ENCODE data around the gene RNF213. TPM values are rescaled to one million over a fixed set of nuclear protein-coding genes. Genes with fewer than 3 reads are reported as not detected.

The RNF213 gene
- total and polyA plus RNA-seq, 2 of the 8 experiments (the other 6 are each of a cell fraction or from before 2014, with no cell fraction given) = 33.8 to 62.8 TPM

GRCh38 chr17:80429356-80430275 is 169.0 kb downstream of the RNF213 start:
- Histone ChIP-seq H4K91ac (replicated peaks; ENCODE audit: insufficient read length, low read length) (no peak overlapping the region), H3K36me3 (ENCODE audit: control insufficient read depth in 2 of 4, insufficient read depth in 4 of 4, low read length in 3 of 4) (no peaks in the 10 kb centered on the region; a peak in 1 of 8 replicates), H3K14ac (ENCODE audit: insufficient read length) (no peak overlapping the region), H3K27me3 (replicated peaks in 1 of 4; ENCODE audit: control insufficient read depth in 3 of 4, extremely low read depth in 1 of 4, insufficient read depth in 3 of 4, low read length in 3 of 4) (no peaks in the 10 kb centered on the region; a peak in 1 of 7 replicates), H3K9ac (replicated peaks in 1 of 4; ENCODE audit: extremely low read depth in 1 of 4, low read depth in 3 of 4, low read length in 3 of 4) (no peak overlapping the region), H2AK5ac (ENCODE audit: low read depth, low read length) (no peak overlapping the region), H3K79me1 (ENCODE audit: low read depth, low read length) (no peaks in the 10 kb centered on the region), H3K18ac (ENCODE audit: extremely low read depth, low read length) (no peak overlapping the region), H4K8ac (ENCODE audit: extremely low read depth, insufficient read depth, low read length) (no peak overlapping the region), H3K4me2 (ENCODE audit: insufficient read depth in 1 of 2, low read depth in 2 of 2, low read length in 2 of 2) (no peak overlapping the region), H4K20me1 (replicated peaks in 1 of 2; ENCODE audit: control insufficient read depth in 1 of 2, insufficient read depth in 2 of 2, low read length in 2 of 2) (peaks cover 0 to 2% of the 10 kb centered on the region in 2 experiments), H2BK15ac (ENCODE audit: low read length) (no peak overlapping the region), H3K56ac (replicated peaks; ENCODE audit: insufficient read length, low read depth, low read length) (no peak overlapping the region), H4K5ac (ENCODE audit: insufficient read length, low read depth, low read length) (no peak overlapping the region), H3K4me3 (ENCODE audit: extremely low read depth in 1 of 4, insufficient read depth in 2 of 4, low read depth in 3 of 4, low read length in 4 of 4) (no peak overlapping the region), H3K9me3 (ENCODE audit: insufficient read depth in 2 of 2, low read depth in 1 of 2, low read length in 1 of 2) (no peaks in the 10 kb centered on the region), H2BK12ac (ENCODE audit: low read depth, low read length) (no peak overlapping the region), H2BK5ac (ENCODE audit: low read depth, low read length) (no peak overlapping the region), H3K79me2 (ENCODE audit: control insufficient read depth in 1 of 2, insufficient read depth in 2 of 2, low read length in 2 of 2) (no peaks in the 10 kb centered on the region), H2BK20ac (ENCODE audit: low read length) (no peak overlapping the region), H3K23ac (ENCODE audit: insufficient read length) (no peak overlapping the region), H3K27ac (ENCODE audit: low read depth, low read length) (no peak overlapping the region), H3K4ac (replicated peaks; ENCODE audit: insufficient read length, low read depth, low read length) (no peak overlapping the region), H2AFZ (ENCODE audit: low read length) (no peak overlapping the region), H3K4me1 (replicated peaks in 1 of 4; ENCODE audit: control insufficient read depth in 3 of 4, insufficient read depth in 4 of 4, low read length in 3 of 4) (peaks cover 0 to 8% (median 2%) of the 10 kb centered on the region in 4 experiments; a peak in 3 of 7 replicates), H3K23me2 (ENCODE audit: low read depth, low read length) (no peaks in the 10 kb centered on the region), H2BK120ac (replicated peaks; ENCODE audit: low read depth, low read length) (no peak overlapping the region)
- CTCF ChIA-PET (ENCODE audit: partially characterized antibody) = interaction anchor here (1.0 to 3.9 kb wide), 2 partner anchors 12 to 14 kb away, joined by 3 to 21 read pairs; no protein-coding TSS in a partner anchor
- POLR2A ChIA-PET (ENCODE audit: partially characterized antibody) = interaction anchor here (0.6 to 1.3 kb wide), 2 partner anchors 15 to 129 kb away, joined by 3 read pairs; no protein-coding TSS in a partner anchor
- DNase-seq (ENCODE audit: low read depth in 1 of 2, low spot score in 2 of 2) (no peak), FAIRE-seq (no peak)
- WGBS, 2 experiments (ENCODE audit: extremely low coverage in 1 of 2, insufficient coverage in 1 of 2, insufficient read length in 1 of 2, insufficient replicate concordance in 2 of 2, low coverage in 1 of 2, low lambda C conversion rate in 2 of 2, missing lambda C conversion rate in 1 of 2) = 90% methylated on average over 31 of the region's 33 CpGs; no CpG with 5 or more reads in 1 of the 2 experiments
- TF ChIP-seq CBX8 (IDR thresholded peaks at IDR 0.05; ENCODE audit: borderline replicate concordance, low read depth, low read length) (no peak), ATF2 (IDR thresholded peaks at IDR 0.05; ENCODE audit: low read length) (no peak), BRCA1 (IDR thresholded peaks at IDR 0.05; ENCODE audit: low read depth, low read length) (no peak), JUN (IDR thresholded peaks at IDR 0.05; ENCODE audit: low read depth, low read length) (no peak), KDM4A (IDR thresholded peaks at IDR 0.05; ENCODE audit: low read depth, low read length, severe bottlenecking) (no peak), TAF1 (IDR thresholded peaks at IDR 0.05; ENCODE audit: low read depth, low read length) (no peak)

All from H1 (cell line).